Left kidney (tissue), 2 donors: ENCODE data around the gene MAGEB17. TPM values are rescaled to one million over a fixed set of nuclear protein-coding genes. Genes with fewer than 3 reads are reported as not detected.
A peak's percentile ranks its signal among the peaks of the same experiment; 100 is the strongest.
"Not testable (repeated sequence)": the region's sequence is repeated elsewhere in the genome, so short reads cannot be mapped to it uniquely, and the experiment has no call there.

Experiments
- DNase-seq: peaks from one replicate; pipeline ENCODE4 v3.0.0-alpha.2; 2013
- polyA plus RNA-seq: library from polyadenylated mRNA; unstranded; fragments of 120-200 nt; gene quantifications from one replicate; pipeline ENCODE4 v1.2.1, GENCODE V29; 2013; ENCODE audit not compliant: insufficient read length

MAGEB17 gene
- polyA plus RNA-seq, 1 donor, result 0.22 TPM

- no peak for DNase-seq
These were observed 10.5 kb upstream of the MAGEB17 start for GRCh38 chrX:16156692-16157331.

GRCh38 chrX:16160729-16161128 is 6.6 kb upstream of the MAGEB17 start:
- DNase-seq, result no peak

DNA sequence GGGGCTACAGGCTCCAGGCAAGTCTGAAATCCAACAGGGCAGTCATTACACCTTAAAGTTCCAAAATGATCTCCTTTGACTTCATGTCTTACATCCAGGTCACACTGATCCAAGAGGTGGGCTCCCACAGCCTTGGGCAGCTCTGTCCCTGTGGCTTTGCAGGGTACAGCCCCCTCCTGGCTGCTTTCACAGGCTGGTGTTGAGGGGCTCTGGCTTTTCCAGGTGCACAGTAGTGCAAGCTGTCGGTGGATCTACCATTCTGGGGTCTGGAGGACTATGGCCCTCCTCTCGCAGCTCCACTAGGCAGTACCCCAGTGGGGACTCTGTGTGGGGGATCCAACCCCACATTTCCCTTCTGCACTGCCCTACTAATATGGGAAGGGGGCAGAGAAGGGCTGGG is 6.1 kb upstream of the MAGEB17 start:
- DNase-seq, result not testable (repeated sequence)

GRCh38 chrX:16162391-16162790 is 4.9 kb upstream of the MAGEB17 start:
- DNase-seq, result no peak

DNA sequence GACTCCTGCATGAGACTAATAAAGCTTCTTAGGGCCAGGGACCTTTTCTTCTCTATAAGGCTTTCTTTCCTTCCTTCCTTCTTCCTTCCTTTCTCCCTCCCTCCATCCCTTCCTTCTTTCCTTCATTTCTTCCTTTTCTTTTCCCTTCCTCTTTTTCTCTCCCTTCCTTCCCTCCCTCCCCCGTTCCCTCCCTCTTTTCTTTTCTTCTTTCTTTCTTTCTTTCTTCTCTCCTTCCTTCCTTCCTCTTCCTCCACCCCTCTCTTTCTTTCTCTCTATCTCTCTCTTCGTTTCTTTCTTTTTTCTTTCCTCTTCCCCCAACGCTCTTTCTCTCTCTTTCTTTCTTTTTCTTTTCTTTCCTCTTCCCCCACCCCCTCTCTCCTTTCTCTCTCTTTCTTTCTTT is 2.5 kb upstream of the MAGEB17 start:
- DNase-seq, result no peak

- DNase-seq, result no peak
These were observed 3.8 kb downstream of the MAGEB17 start for GRCh38 chrX:16171039-16171438.

- no peak for DNase-seq
These were observed 4.7 kb downstream of the MAGEB17 start for GRCh38 chrX:16171944-16172343.

DNA sequence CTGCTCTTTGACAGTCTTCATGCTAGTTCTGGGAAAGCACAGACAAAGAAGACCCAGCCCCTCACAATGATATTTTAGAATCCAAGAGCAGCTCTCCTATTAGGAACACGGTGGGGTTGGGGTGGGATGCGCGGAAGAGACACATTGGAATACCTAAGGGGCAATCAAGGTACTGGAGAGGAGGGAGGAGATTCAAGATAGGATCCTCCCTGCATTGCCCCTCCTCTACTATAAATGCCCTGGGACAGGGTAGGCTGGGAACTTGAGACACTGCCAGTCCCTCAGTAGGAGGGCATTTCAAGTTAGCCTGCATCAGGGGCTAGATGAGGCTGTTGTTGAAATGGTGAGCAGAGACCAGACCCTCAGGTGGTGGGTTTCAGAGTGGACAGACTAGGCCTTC is 5.1 kb downstream of the MAGEB17 start:
- no peak for DNase-seq

DNA sequence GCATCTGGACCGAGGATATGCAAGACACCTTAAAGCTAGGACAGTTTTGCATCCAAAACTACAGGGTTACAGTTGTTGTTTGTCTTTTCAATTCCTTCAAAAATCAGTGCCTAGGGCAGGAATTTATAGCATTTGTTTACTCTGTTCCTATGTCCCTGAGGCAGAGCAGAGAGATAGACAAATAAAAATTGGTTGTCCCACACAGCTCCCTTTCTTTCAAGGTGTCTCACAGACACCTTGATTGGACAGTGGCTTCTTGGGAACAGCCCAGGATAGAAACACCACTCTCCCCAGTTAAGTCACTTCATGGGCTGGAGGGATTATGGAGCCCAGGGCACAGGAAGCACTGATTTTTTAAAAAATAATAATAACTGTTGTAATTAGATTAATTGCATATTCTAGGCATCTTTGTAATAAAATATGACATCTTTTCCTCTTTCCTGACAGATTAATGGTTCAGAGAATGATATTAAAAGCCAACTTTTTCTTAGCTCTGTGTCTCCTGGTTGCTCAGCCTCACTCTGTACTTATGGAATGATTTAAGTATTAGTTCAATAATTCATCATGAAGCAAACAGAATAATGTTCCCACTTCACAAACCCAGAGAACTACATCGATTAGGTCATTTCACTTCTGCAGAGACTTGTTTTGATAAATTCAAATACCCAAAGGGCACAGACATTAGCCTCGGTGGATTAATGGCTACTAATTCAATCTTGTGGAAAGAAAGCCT is 8.2 kb downstream of the MAGEB17 start:
- no peak for DNase-seq

DNA sequence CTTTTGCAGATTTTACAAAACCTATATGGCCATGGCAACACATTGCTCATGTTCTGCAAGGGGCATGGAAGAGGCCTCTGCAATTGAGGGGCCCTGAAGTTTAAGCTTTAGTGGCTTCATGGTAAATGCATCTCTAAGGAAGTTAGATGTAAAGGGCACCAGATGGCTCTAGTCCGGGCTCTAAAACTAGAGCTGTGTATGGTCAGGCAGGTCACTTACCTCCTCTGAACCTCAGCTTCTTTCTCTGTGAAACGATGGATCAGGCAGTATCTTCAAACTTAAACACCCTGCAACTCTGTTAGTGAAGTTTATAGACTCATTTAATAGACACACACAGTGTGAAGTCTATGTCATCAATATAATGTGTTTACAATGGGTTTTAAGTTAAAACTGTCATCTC is 10.0 kb downstream of the MAGEB17 start:
- DNase-seq, result no peak

GRCh38 chrX:16183843-16184242 is 16.6 kb downstream of the MAGEB17 start:
- not testable (repeated sequence) for DNase-seq

DNA sequence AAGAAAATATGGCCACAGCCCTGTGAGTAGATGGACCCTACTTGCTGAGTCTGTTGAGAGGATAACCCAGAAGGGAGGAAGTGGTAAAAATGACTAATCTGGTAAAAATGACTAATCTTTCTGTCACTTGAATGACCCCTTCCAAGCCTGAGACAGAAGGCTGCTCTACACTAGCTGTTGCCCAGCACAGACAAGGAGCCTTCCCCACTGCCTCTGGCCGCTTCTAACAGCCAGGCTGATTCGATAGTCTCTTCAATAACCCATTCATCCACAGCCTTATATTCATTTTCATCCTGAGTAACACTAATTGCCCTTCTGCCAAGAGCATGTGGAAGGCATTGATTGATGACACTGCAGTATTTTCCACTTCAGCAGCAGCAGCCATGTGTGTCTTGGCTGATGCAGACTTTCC is 18.4 kb downstream of the MAGEB17 start:
- DNase-seq, result no peak

GRCh38 chrX:16186380-16187007 is 19.2 kb downstream of the MAGEB17 start:
- DNase-seq, result no peak

DNA sequence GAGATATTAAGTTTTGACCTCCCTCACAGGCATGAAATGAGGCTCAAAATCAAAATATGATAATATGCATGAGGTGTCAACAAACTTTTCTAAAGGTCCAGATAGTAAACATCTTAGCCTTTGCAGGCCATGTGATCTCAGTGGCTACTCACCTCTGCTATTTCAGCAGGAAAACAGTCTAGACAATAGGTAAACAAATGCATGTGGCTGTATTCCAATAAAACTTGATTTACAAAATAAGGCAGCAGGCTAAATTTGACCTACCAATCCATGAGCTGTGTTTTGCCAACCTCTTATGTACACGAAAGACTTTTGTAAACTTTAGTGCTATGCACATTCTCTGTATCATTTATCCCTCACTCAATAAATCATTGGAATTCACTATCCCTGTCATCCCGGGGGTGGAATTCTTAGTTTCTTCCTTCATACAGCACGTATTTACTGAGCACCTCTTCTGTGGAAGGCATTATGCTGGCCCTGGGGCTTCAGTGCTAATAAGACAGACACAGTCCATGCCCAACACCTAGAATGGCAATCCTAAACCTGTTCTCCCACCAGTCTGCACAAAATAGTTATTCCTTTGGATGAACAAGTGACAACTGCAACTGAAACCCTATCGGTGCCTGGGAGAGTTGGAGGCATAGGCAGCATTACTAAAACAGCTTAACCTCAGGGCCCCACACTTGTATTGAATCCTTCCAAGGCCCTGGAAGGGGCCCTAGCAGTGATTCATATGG is 19.9 kb downstream of the MAGEB17 start:
- DNase-seq, result peak; percentile 0

GRCh38 chrX:16188687-16189086 is 21.4 kb downstream of the MAGEB17 start:
- DNase-seq, result no peak

GRCh38 chrX:16191605-16192004 is 24.3 kb downstream of the MAGEB17 start:
- no peak for DNase-seq

- DNase-seq, result no peak
These were observed 29.5 kb downstream of the MAGEB17 start for GRCh38 chrX:16196829-16197228.

DNA sequence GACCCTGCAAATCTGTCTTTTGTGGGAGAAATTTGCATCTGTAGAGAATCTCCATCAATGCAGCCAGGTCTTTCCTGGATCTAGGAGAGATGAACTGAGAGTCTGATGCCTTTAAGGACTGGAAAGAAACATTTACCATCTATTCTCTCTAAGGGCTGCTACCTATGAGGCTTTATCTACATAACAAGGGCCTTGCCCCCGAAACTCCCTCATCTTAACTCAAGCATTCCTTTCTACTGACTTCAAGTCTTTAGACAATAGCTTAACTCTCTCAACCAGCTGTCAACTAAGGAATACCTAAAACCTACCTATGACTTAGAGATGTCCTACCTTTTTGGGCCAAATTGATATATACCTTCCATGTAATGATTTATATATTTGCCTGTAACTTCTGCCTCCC is 32.1 kb downstream of the MAGEB17 start:
- DNase-seq, result no peak

DNA sequence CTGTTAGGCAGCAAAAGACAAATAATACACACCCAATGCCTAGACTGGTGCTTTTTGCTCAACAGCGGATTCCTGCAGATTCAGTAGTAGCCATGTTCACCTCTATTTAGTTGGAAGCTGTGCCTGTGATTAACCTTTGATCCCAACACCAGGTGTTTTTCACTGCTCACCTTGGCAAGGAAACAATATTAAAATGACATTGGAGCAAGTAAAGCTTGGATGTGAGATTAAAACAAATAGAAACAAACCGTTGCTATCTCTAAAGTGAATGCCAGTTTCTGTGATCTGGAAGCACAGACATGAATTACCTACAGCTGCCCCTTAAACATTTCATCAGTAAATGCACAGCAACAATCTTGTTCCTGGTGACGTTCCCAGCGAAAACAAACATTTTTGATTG is 35.7 kb downstream of the MAGEB17 start:
- DNase-seq, result no peak

GRCh38 chrX:16204538-16204937 is 37.3 kb downstream of the MAGEB17 start:
- no peak for DNase-seq

DNA sequence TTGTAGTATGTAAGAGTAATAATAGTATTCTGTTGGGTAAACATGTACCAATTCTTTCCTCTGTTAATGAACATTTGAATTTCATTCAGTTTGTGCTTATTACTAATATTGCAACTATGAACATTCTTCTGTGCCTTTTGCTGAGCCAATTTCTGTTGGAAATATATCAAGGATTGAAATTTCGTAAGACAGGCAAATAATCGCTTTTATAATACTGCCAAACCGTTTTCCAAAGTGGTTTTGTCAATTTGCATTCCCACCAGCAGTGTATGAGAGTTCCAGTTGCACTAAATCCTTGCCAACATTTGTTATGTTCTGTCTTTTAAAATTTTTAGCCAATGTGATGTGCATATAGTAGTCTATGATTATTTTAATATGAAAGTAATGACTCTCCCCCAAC is 38.6 kb downstream of the MAGEB17 start:
- DNase-seq, result no peak

- DNase-seq, result no peak
These were observed 40.4 kb downstream of the MAGEB17 start for GRCh38 chrX:16207634-16208033.

DNA sequence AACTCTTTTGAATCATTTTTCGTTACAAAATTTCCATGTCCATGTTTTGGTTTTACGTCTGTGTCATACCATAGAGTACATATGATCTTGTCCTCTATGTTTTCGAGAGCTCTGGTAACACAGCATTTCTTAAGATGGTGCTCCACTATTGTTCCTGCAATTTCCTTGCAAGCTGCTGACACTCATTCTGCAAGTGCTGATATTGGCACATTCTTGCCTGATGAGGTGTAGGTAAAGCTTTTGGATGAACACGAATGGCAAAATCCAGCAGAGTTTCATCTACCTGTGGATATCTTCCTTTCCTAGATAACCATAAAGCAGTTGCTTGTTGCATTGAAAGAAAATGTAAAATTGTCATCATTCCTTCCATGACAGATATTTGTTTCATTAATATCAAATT is 41.3 kb downstream of the MAGEB17 start:
- DNase-seq, result no peak
